HCT116 (cell line): ENCODE results near the gene CARNS1. TPM values are rescaled to one million over a fixed set of nuclear protein-coding genes. Genes with fewer than 3 reads are reported as not detected.

Source experiments
- ATAC-seq: fragments of 200-7000 bp; cut with Tn5 transposase; 2 replicates; pipeline ENCODE4 v1.9.1; 2020; ENCODE audit warnings: mild to moderate bottlenecking, moderate library complexity
- BruUV-seq: library from RNA; stranded (reverse); fragments of 400-500 nt; replicated peaks from 2 replicates; lab custom pipeline; 2021; lab: Mats Ljungman, UMichigan
- CTCF ChIA-PET: fragments of 300-600 bp; sonication (Branson Sonifier 250); formaldehyde crosslinking; loops from one replicate; lab custom pipeline; 2021; ENCODE audit warnings: antibody characterized with exemption; lab: Charles Lee
- POLR2A ChIA-PET: fragments of 300-600, 350-600 bp; sonication (Branson Sonifier 250); formaldehyde crosslinking; loops from one replicate; lab custom pipeline; 2021; ENCODE audit warnings: antibody characterized with exemption; lab: Charles Lee
- RAD21 ChIA-PET, 2 experiments: fragments of 300-600 bp; sonication (Branson Sonifier 250); formaldehyde crosslinking; loops; one replicate each; lab custom pipeline; 2023; ENCODE audit warnings: low total read pairs in 2 of 2; ENCODE audit not compliant: uncharacterized antibody in 2 of 2, unreplicated experiment in 2 of 2, low non-redundant PET in 1 of 2; lab: Charles Lee
- DNase-seq: peaks from one replicate; pipeline ENCODE4 v3.0.0-alpha.2; 2010; ENCODE audit warnings: low read depth, low spot score
- H2AFZ ChIP-seq: fragments of 200-600 bp; shearing (Covaris generic), sonication (generic); 2 replicates; pipeline ENCODE4 v1.6.1; 2017; ENCODE audit warnings: low read depth, mixed run types, mixed read lengths, antibody characterized with exemption, low read length; ENCODE audit not compliant: poor library complexity, severe bottlenecking
- H3K27ac ChIP-seq: 2 replicates; pipeline ENCODE4 v1.5.1; 2012; ENCODE audit warnings: low read depth, low read length
- H3K27me3 ChIP-seq: fragments of 200-600 bp; sonication (generic); 2 replicates; pipeline ENCODE4 v1.6.1; 2016; ENCODE audit warnings: mixed run types, low read length, mixed read lengths; ENCODE audit not compliant: insufficient read depth
- H3K36me3 ChIP-seq, 2 experiments: fragments of 200-500 bp in 1 of 2; fragments of 200-600 bp in 1 of 2; sonication (Bioruptor generic) in 1 of 2; sonication (generic) in 1 of 2; 2 replicates each; pipeline versions ENCODE4 v1.5.1 to v1.6.1; 2014 to 2016; ENCODE audit warnings: low read length in 2 of 2, inconsistent platforms in 1 of 2, mixed read lengths in 1 of 2, mixed run types in 1 of 2; ENCODE audit not compliant: insufficient read depth in 2 of 2, control insufficient read depth in 1 of 2
- H3K4me1 ChIP-seq, 2 experiments: fragments of 200-600 bp in 1 of 2; sonication (generic) in 1 of 2; 2 replicates each; pipeline versions ENCODE4 v1.5.1 to v1.6.1; 2012 to 2017; ENCODE audit warnings: low read length in 2 of 2, inconsistent platforms in 1 of 2, mild to moderate bottlenecking in 1 of 2, mixed read lengths in 1 of 2, mixed run types in 1 of 2, moderate library complexity in 1 of 2; ENCODE audit not compliant: insufficient read depth in 2 of 2, control insufficient read depth in 1 of 2
- H3K4me2 ChIP-seq: fragments of 200-600 bp; sonication (generic); 2 replicates; pipeline ENCODE4 v1.6.1; 2017; ENCODE audit warnings: mixed run types, low read length, mixed read lengths
- H3K4me3 ChIP-seq, 2 experiments: fragments of 200-600 bp in 1 of 2; sonication (generic) in 1 of 2; replicated peaks in 1 of 2; 2 replicates each; pipeline ENCODE4 v1.5.1; 2011 to 2016; ENCODE audit warnings: low read length in 2 of 2, control low read depth in 1 of 2, low read depth in 1 of 2, mild to moderate bottlenecking in 1 of 2, mixed read lengths in 1 of 2, mixed run types in 1 of 2
- H3K79me2 ChIP-seq: fragments of 200-600 bp; sonication (generic); 2 replicates; pipeline ENCODE4 v1.6.1; 2017; ENCODE audit warnings: mild to moderate bottlenecking, mixed run types, low read length, moderate library complexity, mixed read lengths; ENCODE audit not compliant: insufficient read depth
- H3K9ac ChIP-seq: fragments of 200-600 bp; sonication (generic); 2 replicates; pipeline ENCODE4 v1.6.1; 2016; ENCODE audit warnings: low read length, mixed read lengths
- H3K9me2 ChIP-seq: fragments of 200-600 bp; sonication (generic), shearing (Covaris generic); 2 replicates; pipeline ENCODE4 v1.6.1; 2017; ENCODE audit warnings: mixed run types, mild to moderate bottlenecking, moderate library complexity; ENCODE audit not compliant: insufficient read depth
- H3K9me3 ChIP-seq, 2 experiments: fragments of 200-500 bp in 1 of 2; fragments of 200-600 bp in 1 of 2; sonication (Bioruptor generic) in 1 of 2; sonication (generic) in 1 of 2; 2 replicates each; pipeline ENCODE4 v1.6.1; 2014 to 2017; ENCODE audit warnings: low read length in 2 of 2, mixed read lengths in 2 of 2, inconsistent platforms in 1 of 2, low read depth in 1 of 2, mild to moderate bottlenecking in 1 of 2, mixed run types in 1 of 2, moderate library complexity in 1 of 2; ENCODE audit not compliant: control insufficient read depth in 1 of 2, insufficient read depth in 1 of 2
- H4K20me1 ChIP-seq: fragments of 200-600 bp; sonication (generic), shearing (Covaris generic); 2 replicates; pipeline ENCODE4 v1.6.1; 2017; ENCODE audit warnings: mixed run types, mild to moderate bottlenecking, moderate library complexity; ENCODE audit not compliant: insufficient read depth
- CEBPB ChIP-seq: IDR thresholded peaks from 2 replicates; pipeline ENCODE4 v1.6.1; 2012; ENCODE audit warnings: low read depth
- ELF1 ChIP-seq: IDR thresholded peaks from 2 replicates; pipeline ENCODE4 v1.6.1; 2012; ENCODE audit warnings: low read depth, borderline replicate concordance
- FOSL1 ChIP-seq: IDR thresholded peaks from 2 replicates; pipeline ENCODE4 v1.6.1; 2012; ENCODE audit warnings: low read depth
- JUND ChIP-seq: IDR thresholded peaks from 2 replicates; pipeline ENCODE4 v1.6.1; 2012
- POLR2A ChIP-seq: IDR thresholded peaks from 2 replicates; pipeline ENCODE4 v1.7.0; 2011; ENCODE audit warnings: borderline replicate concordance; ENCODE audit not compliant: insufficient read depth, insufficient read length; ENCODE audit errors: extremely low read depth
- POLR2AphosphoS5 ChIP-seq: IDR thresholded peaks from 2 replicates; pipeline ENCODE4 v1.6.1; 2011; ENCODE audit warnings: mild to moderate bottlenecking, low read depth, low read length, moderate library complexity
- SRF ChIP-seq: IDR thresholded peaks from 2 replicates; pipeline ENCODE4 v1.6.1; 2012; ENCODE audit warnings: low read depth
- ZFX ChIP-seq: fragments of 450-650 bp; IDR thresholded peaks from 2 replicates; pipeline ENCODE4 v1.6.1; 2017
- intact Hi-C: fragments of 100-400 bp; cut with micrococcal nuclease; formaldehyde crosslinking; loops from 2 replicates; pipeline ENCODE4 v1.10.0; 2022
- total RNA-seq: library from RNA; stranded (reverse); gene quantifications from one replicate; pipeline ENCODE4 v1.2.1, GENCODE V29; 2021; ENCODE audit not compliant: unreplicated experiment
- TF ChIP-seq, protein P1 (sequence below): IDR thresholded peaks from 2 replicates; pipeline ENCODE4 v1.6.1; 2011; ENCODE audit warnings: mild to moderate bottlenecking, low read length, moderate library complexity; ENCODE audit not compliant: insufficient replicate concordance; ENCODE audit errors: extremely low read depth

CARNS1 gene
- total RNA-seq, 1 experiment from 2014 or later = 1.0 TPM

GRCh38 chr11:67379061-67380058 is 36.1 kb upstream of the CARNS1 start:
- ChIA-PET POLR2A (interaction anchor here (1.8 to 15.1 kb wide), 2 partner anchors 12 to 25 kb away, joined by 4 to 210 read pairs; partner anchors contain the start of genes POLD4 and RAD9A), RAD21 (interaction anchor here (1.0 to 5.0 kb wide), 3 partner anchors 22 to 34 kb away, joined by 3 to 76 read pairs (median 44); partner anchors contain the start of gene POLD4 (in 1 of the 2)), CTCF (interaction anchor here (0.8 to 15.5 kb wide), 7 partner anchors 10 to 357 kb away, joined by 3 to 456 read pairs (median 11); partner anchors contain the start of genes POLD4 and RAD9A)
- no peaks in the 10 kb centered on the region for H3K27me3 ChIP-seq
- intact Hi-C loops = no loop called here
- H3K4me3 ChIP-seq = peak overlapping the region in 1 of 2 experiments; percentile 45; a peak in 3 of 4 replicates
- no peaks in the 10 kb centered on the region for H3K79me2 ChIP-seq
- H3K4me2 ChIP-seq = peak overlapping the region; percentile 88
- no peak overlapping the region for H2AFZ ChIP-seq
- peak overlapping the region; percentile 70 for H3K27ac ChIP-seq
- H3K36me3 ChIP-seq = no peaks in the 10 kb centered on the region
- H3K9me2 ChIP-seq = no peaks in the 10 kb centered on the region
- DNase-seq (no peak), ATAC-seq (peak; percentile 54)
- H3K9ac ChIP-seq = peak overlapping the region; percentile 69
- TSS peak; percentile 89 for BruUV-seq
- no peaks in the 10 kb centered on the region for H4K20me1 ChIP-seq
- TF ChIP-seq POLR2AphosphoS5 = peak; percentile 67
- TF ChIP-seq CEBPB = no peak
- TF ChIP-seq POLR2A = no peak
- no peak for TF ChIP-seq SRF
- no peak for TF ChIP-seq JUND
- TF ChIP-seq, protein P1, sequence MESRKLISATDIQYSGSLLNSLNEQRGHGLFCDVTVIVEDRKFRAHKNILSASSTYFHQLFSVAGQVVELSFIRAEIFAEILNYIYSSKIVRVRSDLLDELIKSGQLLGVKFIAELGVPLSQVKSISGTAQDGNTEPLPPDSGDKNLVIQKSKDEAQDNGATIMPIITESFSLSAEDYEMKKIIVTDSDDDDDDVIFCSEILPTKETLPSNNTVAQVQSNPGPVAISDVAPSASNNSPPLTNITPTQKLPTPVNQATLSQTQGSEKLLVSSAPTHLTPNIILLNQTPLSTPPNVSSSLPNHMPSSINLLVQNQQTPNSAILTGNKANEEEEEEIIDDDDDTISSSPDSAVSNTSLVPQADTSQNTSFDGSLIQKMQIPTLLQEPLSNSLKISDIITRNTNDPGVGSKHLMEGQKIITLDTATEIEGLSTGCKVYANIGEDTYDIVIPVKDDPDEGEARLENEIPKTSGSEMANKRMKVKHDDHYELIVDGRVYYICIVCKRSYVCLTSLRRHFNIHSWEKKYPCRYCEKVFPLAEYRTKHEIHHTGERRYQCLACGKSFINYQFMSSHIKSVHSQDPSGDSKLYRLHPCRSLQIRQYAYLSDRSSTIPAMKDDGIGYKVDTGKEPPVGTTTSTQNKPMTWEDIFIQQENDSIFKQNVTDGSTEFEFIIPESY = no peak
- TF ChIP-seq ELF1 = no peak
- TF ChIP-seq FOSL1 = no peak
- peak; percentile 44; the same call in 1 of the 2 replicates for TF ChIP-seq ZFX
- H3K4me1 ChIP-seq = peaks cover 72 to 84% of the 10 kb centered on the region in 2 experiments
- no peaks in the 10 kb centered on the region for H3K9me3 ChIP-seq
